ENCODE results near the gene GPC6.

- TF ChIP-seq CTCF (IDR thresholded peaks at IDR 0.05) (no peak), EP300 (IDR thresholded peaks at IDR 0.05) (no peak), POLR2A (IDR thresholded peaks at IDR 0.05) (no peak), POLR2AphosphoS5 (IDR thresholded peaks at IDR 0.05) (no peak)
Observed at GRCh38 chr13:93266681-93267080, 40.1 kb downstream of the GPC6 start.

Measured in suprapubic skin (tissue), 4 donors.